Heart right ventricle (tissue), 16 donors: Measurements from ENCODE around the gene CALM1. TPM values are rescaled to one million over a fixed set of nuclear protein-coding genes. Genes with fewer than 3 reads are reported as not detected.

ENCODE experiments used
- ATAC-seq, 8 donors: fragments of 200-7000 bp; cut with Tn5 transposase; one replicate each; pipeline ENCODE4 v1.9.1; 2020; ENCODE audit warnings: mild to moderate bottlenecking in 8 of 8, moderate library complexity in 8 of 8, moderate number of reproducible peaks in 1 of 8
- DNase-seq, 2 donors: peaks; one replicate each; pipeline ENCODE4 v3.0.0-alpha.2; 2020
- H3K27ac ChIP-seq, 10 donors: fragments of 200-600 bp; sonication (generic) in 2 of 10; one replicate each; pipeline versions ENCODE4 v1.5.0 to v1.8.0; 2020 to 2022; ENCODE audit warnings: mild to moderate bottlenecking in 3 of 10
- H3K27me3 ChIP-seq, 7 donors: fragments of 200-600 bp; one replicate each; pipeline ENCODE4 v1.8.0; 2021 to 2022; ENCODE audit warnings: mild to moderate bottlenecking in 2 of 7
- H3K36me3 ChIP-seq, 9 donors: fragments of 200-600 bp; sonication (generic) in 1 of 9; one replicate each; pipeline versions ENCODE4 v1.5.0 to v1.8.0; 2020 to 2022; ENCODE audit warnings: mild to moderate bottlenecking in 2 of 9
- H3K4me1 ChIP-seq, 9 donors: fragments of 200-600 bp; sonication (generic) in 1 of 9; one replicate each; pipeline versions ENCODE4 v1.5.0 to v1.8.0; 2020 to 2022; ENCODE audit warnings: mild to moderate bottlenecking in 4 of 9
- H3K4me3 ChIP-seq, 10 donors: fragments of 200-600 bp; sonication (generic) in 2 of 10; one replicate each; pipeline versions ENCODE4 v1.5.0 to v1.8.0; 2020 to 2022; ENCODE audit warnings: mild to moderate bottlenecking in 7 of 10, moderate library complexity in 2 of 10
- H3K9me3 ChIP-seq, 11 donors: fragments of 200-600 bp in 10 of 11; sonication (generic) in 2 of 11; one replicate each; pipeline versions ENCODE4 v1.5.0 to v1.8.0; 2013 to 2022; ENCODE audit warnings: mild to moderate bottlenecking in 2 of 11, control low read depth in 1 of 11, moderate library complexity in 1 of 11
- CTCF ChIP-seq, 9 donors: fragments of 200-600 bp; sonication (generic) in 2 of 9; IDR thresholded peaks; one replicate each; pipeline versions ENCODE4 v1.5.0 to v1.8.0; 2021 to 2022; ENCODE audit warnings: antibody characterized with exemption in 9 of 9, mild to moderate bottlenecking in 5 of 9, moderate library complexity in 1 of 9
- WGBS, 2 donors: extraction: QIAGEN DNeasy Blood & Tissue Kit; methylation state at CpG; one replicate each; pipeline ENCODE4 v1.1.7; 2013; ENCODE audit warnings: inconsistent platforms in 1 of 2; 5-methylcytosine and 5-hydroxymethylcytosine counted together
- intact Hi-C, 10 donors: fragments of 100-400 bp; cut with DNase I; formaldehyde crosslinking; loops; one replicate each; pipeline versions ENCODE4 v1.11.1 to v1.14.2; 2022
- polyA plus RNA-seq, 2 donors: library from polyadenylated mRNA; stranded (reverse); fragments of 200-250 nt; gene quantifications; one replicate each; pipeline ENCODE4 v1.2.3, GENCODE V29; 2013
- total RNA-seq, 10 donors: library from RNA; stranded (reverse); fragmentation: NEBNext Ultra II Directional in 3 of 10; extraction: Animal tissue kit (Norgen Biotek cat#: 25700) in 3 of 10; gene quantifications; one replicate each; pipeline versions ENCODE4 v1.2.1 to v1.2.4, GENCODE V29; 2021 to 2023
- donor health status: Arrhythmogenic right ventricular cardiomyopathy.
- donor health status: ischemic (EF 13 %, LVEDD 7.1; RV severe dilation, severe dysfunction).
- donor health status: healthy with polysubstance abuse.
- donor health status: DM: no; HTN: yes; CAD: no.
- donor health status: DM: no; HTN: no; CAD: no.
- donor health status: ischemic (EF 25% LVEDD 6.9; RV normal size, moderate dysfunction).
- donor health status: ischemic (EF 25% LVEDD 5.7; RV mildly dilated, moderate dysfunction).
- donor health status: healthy.
- donor health status: DM: yes; HTN: yes; CAD: no.
- donor health status: Ischemic cardiomyopathy.
- donor health status: ischemic (EF 35%, LVEDD 5.7; RV mildly dilated, moderate dysfunction).
- donor health status: nonischemic (EF 11% LVEDD 7.7; RV severe dilation, severe dysfunction).
- donor health status: DM: yes; HTN: yes; CAD: no.
- donor health status: PGD.
- donor health status: ischemic (EF 29% LVEDD 5.4; RV normal size, mild dysfunction).
- donor health status: nonischemic (EF 23%, LVEDD 6.1; RV moderate dilation, normal function).

The CALM1 gene
- total and polyA plus RNA-seq, 12 donors: 293 to 787 (median 444) TPM

GRCh38 chr14:90449411-90449810 is 52.6 kb downstream of the CALM1 start:
- intact Hi-C loops: no loop called here
- no peak overlapping the region for H3K27ac ChIP-seq
- H3K4me1 ChIP-seq: peaks cover 0 to 24% (median 13%) of the 10 kb centered on the region in 9 donors
- H3K36me3 ChIP-seq: no peaks in the 10 kb centered on the region
- no peak for ATAC-seq
- no peak overlapping the region for H3K4me3 ChIP-seq
- H3K27me3 ChIP-seq: no peaks in the 10 kb centered on the region
- TF ChIP-seq CTCF (IDR thresholded peaks at IDR 0.05): no peak
- WGBS, 2 donors: 63 to 78% methylated on average over 5 of the region's 5 CpGs
- peaks cover 0 to 18% (median 8%) of the 10 kb centered on the region in 11 donors for H3K9me3 ChIP-seq
- no peak for DNase-seq

GRCh38 chr14:90450151-90450550 is 53.3 kb downstream of the CALM1 start:
- DNase-seq: no peak
- Histone ChIP-seq H3K4me3 (no peak overlapping the region), H3K27ac (no peak overlapping the region), H3K27me3 (no peaks in the 10 kb centered on the region), H3K4me1 (peaks cover 0 to 27% (median 16%) of the 10 kb centered on the region in 9 donors), H3K36me3 (no peaks in the 10 kb centered on the region), H3K9me3 (peaks cover 0 to 18% (median 8%) of the 10 kb centered on the region in 11 donors)
- WGBS, 2 donors: 94 to 99% methylated on average over 6 of the region's 6 CpGs
- no peak for ATAC-seq
- intact Hi-C loops: loop anchor here in 1 of 10 donors (5.0 kb wide), 1 partner anchor 773 kb away; no protein-coding TSS in a partner anchor
- no peak for TF ChIP-seq CTCF (IDR thresholded peaks at IDR 0.05)

GRCh38 chr14:90450667-90451066 is 53.8 kb downstream of the CALM1 start:
- Histone ChIP-seq H3K36me3 (no peaks in the 10 kb centered on the region), H3K4me1 (peaks cover 0 to 29% (median 16%) of the 10 kb centered on the region in 9 donors), H3K4me3 (no peak overlapping the region), H3K27me3 (no peaks in the 10 kb centered on the region), H3K27ac (no peak overlapping the region), H3K9me3 (peaks cover 0 to 18% (median 8%) of the 10 kb centered on the region in 11 donors)
- DNase-seq: no peak
- intact Hi-C loops: loop anchor here in 1 of 10 donors (5.0 kb wide), 1 partner anchor 773 kb away; no protein-coding TSS in a partner anchor
- WGBS, 2 donors: 93 to 96% methylated on average over 3 of the region's 3 CpGs
- no peak for TF ChIP-seq CTCF (IDR thresholded peaks at IDR 0.05)
- no peak for ATAC-seq

GRCh38 chr14:90451443-90451842 is 54.6 kb downstream of the CALM1 start:
- H3K27me3 ChIP-seq: no peaks in the 10 kb centered on the region
- WGBS, 2 donors: 95 to 98% methylated on average over 13 of the region's 13 CpGs
- H3K36me3 ChIP-seq: no peaks in the 10 kb centered on the region
- H3K4me3 ChIP-seq: no peak overlapping the region
- peaks cover 0 to 18% (median 8%) of the 10 kb centered on the region in 11 donors for H3K9me3 ChIP-seq
- no peak for DNase-seq
- no peak overlapping the region for H3K27ac ChIP-seq
- H3K4me1 ChIP-seq: peaks cover 0 to 29% (median 16%) of the 10 kb centered on the region in 9 donors
- intact Hi-C loops: loop anchor here in 1 of 10 donors (5.0 kb wide), 1 partner anchor 774 kb away; no protein-coding TSS in a partner anchor
- no peak for TF ChIP-seq CTCF (IDR thresholded peaks at IDR 0.05)
- no peak for ATAC-seq
